ENCODE measurements around the gene ADAM30.

The ADAM30 gene

DNA sequence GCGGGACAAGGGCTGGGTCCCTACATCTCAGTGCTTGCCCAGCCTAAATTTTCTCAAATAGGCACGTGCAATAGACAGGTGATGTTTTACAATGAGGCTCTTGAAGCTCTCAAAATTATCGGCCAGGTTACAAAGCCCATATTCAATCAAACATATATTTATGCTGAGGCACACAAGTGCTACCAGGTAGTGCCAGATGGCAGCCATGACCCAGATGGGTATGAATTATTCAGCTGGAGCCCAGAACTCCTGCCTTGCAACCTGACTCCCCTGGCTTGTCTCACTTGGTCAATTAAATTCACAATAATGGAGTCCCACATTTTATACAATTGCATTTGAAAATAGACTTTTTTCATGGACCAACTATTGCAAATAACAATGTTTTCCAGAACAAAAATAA lies 12.3 kb upstream of the ADAM30 start:
- no peak for DNase-seq (ENCODE audit: low read depth in 2 of 2)

- DNase-seq (ENCODE audit: low read depth in 2 of 2): no peak
Measured at GRCh38 chr1:119906927-119907652, 10.8 kb upstream of the ADAM30 start.

DNA sequence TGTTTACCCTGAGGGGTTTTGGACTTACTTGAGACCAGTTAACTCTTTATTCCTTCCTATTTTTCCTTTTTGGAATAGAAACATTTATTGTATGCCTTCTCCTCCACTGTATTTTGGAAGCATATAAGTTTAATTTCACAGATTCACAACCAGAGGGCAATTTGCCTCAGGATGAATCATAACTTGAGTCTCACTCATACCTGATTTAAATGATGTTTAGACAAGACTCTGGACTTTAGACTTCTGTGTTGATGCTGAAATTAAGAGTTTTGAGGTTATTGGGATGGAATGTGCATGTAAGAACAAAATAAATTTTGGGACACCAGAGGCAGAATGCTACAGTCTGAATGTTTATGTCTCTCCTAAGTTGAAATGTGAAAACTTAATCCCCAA lies 7.1 kb upstream of the ADAM30 start:
- no peak for DNase-seq (ENCODE audit: low read depth in 2 of 2)

DNA sequence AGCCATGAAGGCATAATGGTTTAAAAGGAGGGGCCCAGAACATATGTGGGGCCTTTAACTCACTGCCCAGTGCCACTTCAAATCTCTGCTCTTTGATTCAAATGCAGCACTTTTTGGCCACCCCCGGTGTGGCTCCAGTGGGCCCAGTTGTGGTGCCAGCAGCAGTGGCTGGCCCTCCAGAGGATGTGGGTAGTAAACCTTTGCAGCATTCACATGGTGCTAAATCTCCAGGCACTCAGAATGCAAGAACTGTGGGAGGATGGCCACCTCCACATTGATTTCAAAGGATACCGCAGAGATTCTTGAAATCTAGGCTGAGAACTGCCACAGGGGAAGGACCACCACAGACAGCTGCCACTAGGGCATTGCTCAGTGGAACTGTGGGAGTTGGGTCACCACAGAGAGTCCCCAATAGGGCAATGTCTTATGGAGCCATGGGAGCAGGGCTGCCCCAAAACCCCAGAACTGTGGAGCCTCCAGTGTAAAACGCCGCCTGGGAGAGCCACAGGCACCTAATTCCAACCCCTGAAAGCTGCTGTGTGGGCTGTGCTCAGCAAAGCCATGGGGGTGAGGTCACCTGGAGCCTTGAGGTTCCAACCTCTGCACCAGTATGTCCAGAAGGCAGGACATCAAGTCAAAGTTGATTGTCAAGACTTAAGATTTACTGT lies 6.6 kb upstream of the ADAM30 start:
- DNase-seq (ENCODE audit: low read depth in 2 of 2): no peak

DNA sequence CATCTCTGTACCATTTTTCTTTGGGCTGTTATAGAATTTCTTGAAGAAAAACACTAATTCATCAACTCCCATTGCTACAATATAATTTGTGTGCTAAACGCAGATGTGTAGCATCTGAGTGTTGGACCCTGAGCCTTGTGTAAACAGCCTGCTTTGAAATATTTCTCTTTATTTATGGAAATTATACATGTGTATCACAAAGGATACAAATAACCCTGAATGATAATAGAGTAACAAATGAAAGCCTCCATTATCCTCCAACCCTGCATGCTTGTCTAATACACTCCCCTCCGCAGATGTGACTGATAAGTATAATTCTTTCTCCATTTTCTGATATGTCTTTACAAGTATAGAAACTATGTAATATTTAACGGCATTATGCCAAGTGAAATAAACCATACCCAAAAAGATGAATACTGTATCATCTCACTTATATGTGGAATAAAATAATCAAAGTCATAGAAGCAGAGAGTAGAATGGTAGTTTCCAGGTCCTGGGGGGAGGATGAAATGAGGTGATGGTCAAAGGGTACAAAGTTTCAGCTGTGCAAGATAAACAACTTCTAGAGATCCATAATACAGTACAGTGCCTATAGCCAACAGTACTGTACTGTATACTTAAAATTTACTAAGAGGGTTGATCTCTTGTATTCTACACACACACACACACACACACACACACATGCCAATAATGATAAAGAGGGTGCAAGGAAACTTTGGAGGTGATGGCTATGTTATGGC lies 2.8 kb upstream of the ADAM30 start:
- DNase-seq (ENCODE audit: low read depth in 2 of 2): no peak

DNA sequence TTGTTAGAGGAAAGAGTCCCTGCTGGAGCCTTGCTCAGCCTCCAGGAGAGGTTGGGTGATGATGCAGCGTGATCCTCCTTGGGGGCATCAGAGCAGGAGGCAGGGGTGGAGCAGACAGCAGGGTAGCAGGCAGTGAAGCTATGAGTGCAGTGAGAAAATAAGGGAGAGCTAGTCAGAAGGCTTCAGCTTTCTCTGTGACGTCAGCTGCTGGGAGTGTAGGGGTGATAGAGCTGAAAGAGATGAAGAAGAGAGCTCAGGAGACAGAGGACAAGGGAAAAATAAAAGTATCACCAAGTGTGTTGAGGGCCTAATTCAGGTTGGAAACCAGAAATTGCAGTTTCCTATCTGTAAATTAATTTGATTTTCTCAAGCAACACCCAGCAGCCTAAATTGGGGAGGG lies 2.2 kb upstream of the ADAM30 start:
- DNase-seq (ENCODE audit: low read depth in 2 of 2): no peak

- DNase-seq (ENCODE audit: low read depth in 2 of 2): no peak
Measured at GRCh38 chr1:119895102-119895501, 1.2 kb downstream of the ADAM30 start.

- DNase-seq (ENCODE audit: low read depth in 2 of 2): no peak
Measured at GRCh38 chr1:119893827-119894700, 2.3 kb downstream of the ADAM30 start.

GRCh38 chr1:119893238-119893791 lies 3.0 kb downstream of the ADAM30 start:
- DNase-seq (ENCODE audit: low read depth in 2 of 2): no peak

- DNase-seq (ENCODE audit: low read depth in 2 of 2): no peak
Measured at GRCh38 chr1:119891386-119891785, 4.9 kb downstream of the ADAM30 start.

DNA sequence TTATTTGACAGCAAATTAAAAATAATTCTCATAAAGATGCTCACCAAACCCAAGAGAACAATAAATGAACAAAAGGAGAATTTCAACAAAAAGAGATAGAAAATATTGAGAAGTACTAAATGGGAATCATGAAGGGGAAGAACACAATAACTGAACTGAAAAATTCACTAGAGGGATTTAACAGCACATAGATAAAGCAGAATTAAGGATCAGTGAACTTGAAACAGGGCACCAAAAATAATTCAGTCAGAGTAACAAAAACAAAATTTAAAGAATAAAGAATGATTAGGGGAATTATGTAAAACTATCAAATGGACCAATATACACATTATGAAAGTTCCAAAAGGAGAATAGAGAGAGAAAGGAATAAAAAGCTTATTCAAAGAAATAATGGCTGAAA lies 7.8 kb downstream of the ADAM30 start:
- DNase-seq (ENCODE audit: low read depth in 2 of 2): no peak

DNA sequence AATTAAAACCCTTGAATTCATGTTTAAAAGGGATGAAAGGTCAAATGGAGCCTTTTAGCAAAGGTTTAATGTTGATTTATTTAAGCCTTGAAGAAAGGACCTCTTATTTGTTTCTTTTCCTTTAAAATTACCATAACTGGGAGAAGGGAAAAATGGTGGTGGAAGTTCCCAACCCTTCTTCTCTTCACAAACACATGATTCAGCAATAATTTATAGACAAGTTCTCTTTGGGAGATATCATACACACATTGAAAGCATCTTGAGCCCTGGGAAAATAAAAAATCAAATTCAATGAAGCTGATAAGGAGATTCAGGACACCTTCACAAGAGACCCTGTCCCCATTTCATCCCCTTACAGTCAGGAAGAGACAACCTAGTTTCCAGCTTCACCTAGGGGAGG lies 8.9 kb downstream of the ADAM30 start:
- no peak for DNase-seq (ENCODE audit: low read depth in 2 of 2)

DNA sequence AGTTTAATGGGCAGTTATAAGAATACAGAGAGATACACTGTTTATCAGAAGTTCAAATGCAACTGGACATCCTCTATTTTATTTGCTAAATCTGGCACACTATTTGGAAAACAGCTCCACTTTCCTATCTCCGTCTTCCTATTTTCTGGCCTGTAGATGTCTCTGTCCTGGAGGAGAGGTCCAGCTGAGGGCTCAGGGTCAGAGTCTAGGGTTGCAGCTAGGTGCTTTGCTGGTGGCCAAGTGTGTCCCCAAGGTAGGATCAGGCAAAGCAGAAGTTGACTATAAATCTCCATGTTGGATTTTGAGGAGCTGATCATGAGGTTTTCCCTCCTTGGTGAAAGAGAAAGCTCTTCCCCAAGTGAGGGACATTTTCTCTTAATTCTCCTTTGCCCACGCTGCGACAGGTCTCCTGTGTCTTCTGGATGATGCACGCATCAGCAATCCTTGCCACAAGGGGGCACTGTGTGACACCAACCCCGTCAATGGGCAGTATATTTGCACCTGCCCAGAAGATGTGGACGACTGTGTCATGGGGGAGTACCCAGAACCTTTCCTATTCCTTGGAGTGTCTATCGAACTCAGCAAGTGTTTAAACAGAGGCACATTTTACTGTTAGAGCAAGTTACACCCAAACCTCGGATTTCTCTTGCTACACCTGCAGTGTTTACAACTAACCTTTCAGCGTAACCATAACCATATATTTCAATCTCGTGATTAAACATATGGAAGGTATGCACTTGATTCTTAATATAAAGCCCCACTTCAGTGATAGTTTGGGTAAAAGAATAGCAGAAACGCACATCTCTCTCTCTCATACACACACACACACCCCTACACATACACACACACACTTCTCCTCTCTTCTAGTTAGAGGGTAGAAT lies 10.2 kb downstream of the ADAM30 start:
- peak; percentile 9 to 19 for DNase-seq (ENCODE audit: low read depth in 2 of 2)

GRCh38 chr1:119884711-119885110 lies 11.6 kb downstream of the ADAM30 start:
- no peak for DNase-seq (ENCODE audit: low read depth in 2 of 2)

GRCh38 chr1:119883826-119884225 lies 12.5 kb downstream of the ADAM30 start:
- no peak for DNase-seq (ENCODE audit: low read depth in 2 of 2)

- DNase-seq (ENCODE audit: low read depth in 2 of 2): no peak
Measured at GRCh38 chr1:119882132-119883049, 13.9 kb downstream of the ADAM30 start.

DNA sequence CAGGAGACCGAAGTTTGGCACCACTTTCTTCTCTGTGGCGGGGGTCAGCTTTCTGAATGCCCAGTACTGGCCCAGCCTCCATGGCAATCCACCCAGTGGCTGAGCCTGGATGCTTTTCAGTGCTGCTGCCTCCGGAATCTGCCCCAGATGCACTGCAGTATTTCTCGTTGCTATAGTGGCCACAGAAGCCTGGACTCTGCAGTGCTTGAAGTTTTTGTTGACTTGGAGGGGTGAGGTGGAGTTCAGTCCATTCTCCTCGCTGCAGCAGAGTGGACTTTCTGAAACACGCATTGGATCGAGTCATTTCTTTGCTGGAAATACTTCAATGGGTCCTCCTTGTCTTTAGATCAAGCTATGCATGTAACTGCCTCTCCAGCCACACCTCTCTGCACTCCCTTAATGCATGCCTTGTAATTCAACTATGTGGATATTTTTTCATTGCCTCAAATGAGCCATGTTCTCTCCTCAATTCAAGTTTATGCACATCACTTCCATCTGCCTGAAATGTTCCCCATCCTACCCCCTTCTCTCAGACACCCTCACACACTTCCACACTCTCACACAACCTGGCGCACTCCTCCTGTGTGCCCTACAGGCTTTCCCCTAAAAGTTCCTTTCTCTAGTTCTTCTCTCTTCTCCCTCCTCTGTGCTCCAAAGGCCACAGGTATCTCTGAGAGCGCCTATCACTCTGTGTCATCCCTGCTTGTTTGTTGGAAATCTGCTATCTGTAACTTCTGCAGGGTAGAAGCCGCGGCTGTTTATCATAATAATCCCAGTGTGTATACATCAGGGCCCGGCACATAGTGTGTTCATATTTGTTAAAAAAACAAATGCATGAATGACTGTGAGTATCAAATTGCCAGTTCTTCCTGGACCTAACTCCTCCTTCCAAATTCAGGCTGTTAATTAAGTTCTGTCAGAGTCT lies 16.5 kb downstream of the ADAM30 start:
- no peak for DNase-seq (ENCODE audit: low read depth in 2 of 2)

DNA sequence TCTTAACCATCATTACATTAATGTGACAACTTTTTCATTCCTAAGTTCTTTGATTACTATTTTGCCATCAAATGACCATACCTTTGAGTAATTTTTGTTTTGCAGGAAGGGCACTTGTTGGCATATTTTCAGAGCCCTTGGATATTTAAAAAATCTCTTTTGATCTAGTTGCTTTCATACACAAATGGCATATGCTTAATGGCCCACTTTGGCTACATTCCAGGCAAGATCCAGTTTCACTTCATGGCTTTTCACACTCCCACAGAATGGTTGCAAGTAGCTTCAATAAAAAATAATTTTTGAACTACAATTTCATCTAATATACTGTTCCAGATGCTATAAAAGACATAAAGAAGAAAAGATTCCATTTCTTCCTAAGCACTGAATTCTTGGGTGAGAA lies 18.1 kb downstream of the ADAM30 start:
- DNase-seq (ENCODE audit: low read depth in 2 of 2): no peak

Measured in activated CD8-positive, alpha-beta memory T cell treated with anti-CD3 and anti-CD28 coated beads for 4 hours (primary cell).